GM10847 (cell line): ENCODE measurements around the gene OR4M2.
"Not testable (repeated sequence)": the region's sequence is repeated elsewhere in the genome, so short reads cannot be mapped to it uniquely, and the experiment has no call there.

Experiments used
- POLR2A ChIP-seq: IDR thresholded peaks from 2 replicates; pipeline ENCODE4 v1.6.1; 2011; ENCODE audit not compliant: insufficient read length; ENCODE audit errors: extremely low read depth

The OR4M2 gene

DNA sequence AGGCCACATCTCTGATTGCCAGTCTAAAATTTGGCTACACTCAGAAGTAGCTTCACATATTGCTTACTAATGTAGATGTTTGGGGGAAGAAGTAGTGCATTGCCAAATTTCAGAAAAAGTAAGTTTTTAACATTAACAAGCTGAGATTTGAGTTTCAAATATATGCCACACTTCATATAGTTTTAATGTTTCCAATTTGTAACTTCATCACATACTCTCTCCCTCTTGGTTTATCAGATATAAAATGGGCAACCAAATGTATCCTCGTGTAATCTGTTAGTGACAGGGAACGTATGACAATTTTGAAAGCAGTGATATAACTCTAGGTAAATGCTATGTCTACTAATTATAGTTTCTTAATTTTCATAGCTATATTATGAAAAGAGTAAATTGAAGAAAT lies at the start of gene OR4M2:
Gene OR4M2 (plus strand): TSS at position 301 of the 400 bp plus-strand sequence. CDS start 98 bp downstream, at position 399.
- not testable (repeated sequence) for TF ChIP-seq POLR2A
